Measurements from ENCODE around the gene ACTN3.

DNA sequence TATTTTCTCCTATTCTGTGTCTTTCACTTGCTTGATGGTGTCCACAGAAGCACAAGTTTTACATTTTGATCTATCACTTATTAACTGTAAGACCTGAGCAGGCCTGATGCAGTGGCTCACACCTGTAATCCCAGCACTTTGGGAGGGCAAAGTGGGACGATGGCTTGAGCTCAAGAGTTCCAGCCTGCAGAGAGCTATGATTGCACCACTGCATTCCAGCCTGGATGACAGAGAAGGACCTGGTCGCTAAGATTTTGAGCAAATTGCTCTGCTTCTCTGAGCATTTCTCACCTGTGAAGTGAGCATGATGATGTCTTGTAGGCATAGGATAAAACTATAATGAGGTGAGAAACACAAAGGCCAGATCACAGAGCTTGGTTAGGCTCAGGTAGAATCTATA lies 39.4 kb downstream of the ACTN3 start:
- TF ChIP-seq, protein P1, sequence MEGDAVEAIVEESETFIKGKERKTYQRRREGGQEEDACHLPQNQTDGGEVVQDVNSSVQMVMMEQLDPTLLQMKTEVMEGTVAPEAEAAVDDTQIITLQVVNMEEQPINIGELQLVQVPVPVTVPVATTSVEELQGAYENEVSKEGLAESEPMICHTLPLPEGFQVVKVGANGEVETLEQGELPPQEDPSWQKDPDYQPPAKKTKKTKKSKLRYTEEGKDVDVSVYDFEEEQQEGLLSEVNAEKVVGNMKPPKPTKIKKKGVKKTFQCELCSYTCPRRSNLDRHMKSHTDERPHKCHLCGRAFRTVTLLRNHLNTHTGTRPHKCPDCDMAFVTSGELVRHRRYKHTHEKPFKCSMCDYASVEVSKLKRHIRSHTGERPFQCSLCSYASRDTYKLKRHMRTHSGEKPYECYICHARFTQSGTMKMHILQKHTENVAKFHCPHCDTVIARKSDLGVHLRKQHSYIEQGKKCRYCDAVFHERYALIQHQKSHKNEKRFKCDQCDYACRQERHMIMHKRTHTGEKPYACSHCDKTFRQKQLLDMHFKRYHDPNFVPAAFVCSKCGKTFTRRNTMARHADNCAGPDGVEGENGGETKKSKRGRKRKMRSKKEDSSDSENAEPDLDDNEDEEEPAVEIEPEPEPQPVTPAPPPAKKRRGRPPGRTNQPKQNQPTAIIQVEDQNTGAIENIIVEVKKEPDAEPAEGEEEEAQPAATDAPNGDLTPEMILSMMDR (IDR thresholded peaks at IDR 0.05), result no peak
- TF ChIP-seq POLR2A (IDR thresholded peaks at IDR 0.05), result no peak

Measured in heart left ventricle (tissue), 13 donors.